Measurements from ENCODE around the gene NEURL4.

The NEURL4 gene

GRCh38 chr17:7289256-7290032 lies 39.7 kb downstream of the NEURL4 start:
- in situ Hi-C loops (cut with HindIII; ENCODE audit: low pct_ligation_motif_present, low sequenced_read_pairs): no loop called here
- no peaks in the 10 kb centered on the region for H3K36me3 ChIP-seq (replicated peaks)
- H3K4me3 ChIP-seq (ENCODE audit: low read depth, low read length): no peak overlapping the region
- H3K27me3 ChIP-seq (replicated peaks): peaks cover 52% of the 10 kb centered on the region
- no peak overlapping the region for H3K27ac ChIP-seq
- DNase-seq: no peak
- TF ChIP-seq CTCF (IDR thresholded peaks at IDR 0.05; ENCODE audit: low read depth, low read length, missing control alignments): no peak

GRCh38 chr17:7285679-7286078 lies 43.5 kb downstream of the NEURL4 start:
- Histone ChIP-seq H3K4me3 (ENCODE audit: low read depth, low read length) (no peak overlapping the region), H3K27me3 (replicated peaks) (peaks cover 32% of the 10 kb centered on the region), H3K27ac (no peak overlapping the region), H3K36me3 (replicated peaks) (no peaks in the 10 kb centered on the region)
- TF ChIP-seq CTCF (IDR thresholded peaks at IDR 0.05; ENCODE audit: low read depth, low read length, missing control alignments): no peak
- in situ Hi-C loops (cut with HindIII; ENCODE audit: low pct_ligation_motif_present, low sequenced_read_pairs): no loop called here
- no peak for DNase-seq

GRCh38 chr17:7284911-7285310 lies 44.2 kb downstream of the NEURL4 start:
- H3K27me3 ChIP-seq (replicated peaks): peaks cover 25% of the 10 kb centered on the region
- no peaks in the 10 kb centered on the region for H3K36me3 ChIP-seq (replicated peaks)
- no peak overlapping the region for H3K27ac ChIP-seq
- no peak for TF ChIP-seq CTCF (IDR thresholded peaks at IDR 0.05; ENCODE audit: low read depth, low read length, missing control alignments)
- in situ Hi-C loops (cut with HindIII; ENCODE audit: low pct_ligation_motif_present, low sequenced_read_pairs): no loop called here
- DNase-seq: no peak
- no peak overlapping the region for H3K4me3 ChIP-seq (ENCODE audit: low read depth, low read length)

DNA sequence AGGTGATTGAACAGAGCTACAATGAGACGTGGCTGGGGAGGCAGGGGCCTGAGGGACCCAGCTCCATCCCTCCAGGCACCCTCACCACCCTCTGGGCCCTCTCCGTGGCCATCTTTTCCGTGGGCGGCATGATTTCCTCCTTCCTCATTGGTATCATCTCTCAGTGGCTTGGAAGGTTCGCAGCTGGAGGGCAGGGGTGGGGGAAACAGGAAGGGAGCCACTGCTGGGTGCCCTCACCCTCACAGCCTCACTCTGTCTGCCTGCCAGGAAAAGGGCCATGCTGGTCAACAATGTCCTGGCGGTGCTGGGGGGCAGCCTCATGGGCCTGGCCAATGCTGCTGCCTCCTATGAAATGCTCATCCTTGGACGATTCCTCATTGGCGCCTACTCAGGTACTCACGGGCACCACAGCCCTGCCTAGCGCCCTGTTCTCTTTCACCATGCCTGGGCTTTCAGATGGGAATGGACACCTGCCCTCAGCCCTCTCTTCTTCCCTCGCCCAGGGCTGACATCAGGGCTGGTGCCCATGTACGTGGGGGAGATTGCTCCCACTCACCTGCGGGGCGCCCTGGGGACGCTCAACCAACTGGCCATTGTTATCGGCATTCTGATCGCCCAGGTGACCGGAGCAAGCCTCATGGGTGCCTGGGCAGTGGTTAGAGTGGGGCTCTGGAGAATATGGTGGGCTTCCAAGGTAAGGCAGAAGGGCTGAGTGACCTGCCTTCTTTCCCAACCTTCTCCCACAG lies 45.5 kb downstream of the NEURL4 start:
- no peak for TF ChIP-seq CTCF (IDR thresholded peaks at IDR 0.05; ENCODE audit: low read depth, low read length, missing control alignments)
- peaks cover 22% of the 10 kb centered on the region for H3K27me3 ChIP-seq (replicated peaks)
- no peak overlapping the region for H3K4me3 ChIP-seq (ENCODE audit: low read depth, low read length)
- no peaks in the 10 kb centered on the region for H3K36me3 ChIP-seq (replicated peaks)
- in situ Hi-C loops (cut with HindIII; ENCODE audit: low pct_ligation_motif_present, low sequenced_read_pairs): no loop called here
- no peak for DNase-seq
- H3K27ac ChIP-seq: no peak overlapping the region

DNA sequence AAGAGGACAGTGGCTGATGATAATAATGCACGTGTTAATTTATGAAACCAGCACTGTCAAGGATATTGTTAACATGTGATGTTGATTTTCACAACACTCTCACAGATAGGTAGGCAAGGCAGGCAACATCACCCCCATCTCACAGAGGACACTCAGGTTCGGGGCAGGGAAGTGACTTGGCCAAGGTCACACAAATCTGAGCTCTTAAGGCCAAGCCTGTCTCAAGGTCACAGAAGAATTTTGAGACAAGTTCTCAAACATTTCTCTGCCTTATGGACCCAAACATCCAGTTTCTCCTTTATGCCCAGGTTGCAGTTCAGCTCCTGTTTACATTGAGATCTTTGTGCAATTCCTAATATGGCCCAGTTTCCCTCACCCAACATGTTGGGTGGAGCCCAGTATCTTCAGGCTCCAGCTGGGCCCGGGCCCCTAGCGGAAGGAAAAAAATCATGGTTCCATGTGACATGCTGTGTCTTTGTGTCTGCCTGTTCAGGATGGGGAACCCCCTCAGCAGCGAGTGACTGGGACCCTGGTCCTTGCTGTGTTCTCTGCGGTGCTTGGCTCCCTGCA lies 46.3 kb downstream of the NEURL4 start:
- DNase-seq: no peak
- in situ Hi-C loops (cut with HindIII; ENCODE audit: low pct_ligation_motif_present, low sequenced_read_pairs): no loop called here
- no peak overlapping the region for H3K27ac ChIP-seq
- H3K27me3 ChIP-seq (replicated peaks): peaks cover 16% of the 10 kb centered on the region
- no peak overlapping the region for H3K4me3 ChIP-seq (ENCODE audit: low read depth, low read length)
- no peaks in the 10 kb centered on the region for H3K36me3 ChIP-seq (replicated peaks)
- no peak for TF ChIP-seq CTCF (IDR thresholded peaks at IDR 0.05; ENCODE audit: low read depth, low read length, missing control alignments)
